Stimulated activated CD4-positive, alpha-beta T cell treated with anti-CD3 and anti-CD28 coated beads, Interleukin-2, amount 100 ng/mL, for 48 hours (primary cell): Measurements from ENCODE around the gene LRRTM4.

Source experiments
- DNase-seq, 2 donors: peaks; one replicate each; pipeline ENCODE4 v3.0.0-alpha.2; 2020

Gene LRRTM4

DNA sequence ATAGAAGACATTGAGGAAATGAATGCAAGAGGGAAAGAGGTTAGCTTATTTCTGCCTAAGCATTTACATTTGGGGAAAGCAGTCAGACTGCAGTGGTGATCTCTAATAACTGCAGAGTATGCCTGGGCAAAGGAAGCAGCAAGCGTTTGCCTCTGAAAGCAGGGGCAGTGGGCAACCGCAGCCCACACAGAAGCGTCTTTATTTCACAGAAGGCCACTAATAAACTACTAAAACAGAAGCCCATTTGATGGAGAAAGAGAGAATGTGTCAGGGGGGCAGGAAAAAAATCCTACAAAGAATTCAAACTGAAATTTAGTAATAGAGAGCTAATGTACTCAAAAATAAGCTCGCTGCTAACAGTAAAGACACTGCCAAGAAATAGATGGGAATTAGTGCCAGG lies 53.1 kb downstream of the LRRTM4 start:
- DNase-seq = no peak

DNA sequence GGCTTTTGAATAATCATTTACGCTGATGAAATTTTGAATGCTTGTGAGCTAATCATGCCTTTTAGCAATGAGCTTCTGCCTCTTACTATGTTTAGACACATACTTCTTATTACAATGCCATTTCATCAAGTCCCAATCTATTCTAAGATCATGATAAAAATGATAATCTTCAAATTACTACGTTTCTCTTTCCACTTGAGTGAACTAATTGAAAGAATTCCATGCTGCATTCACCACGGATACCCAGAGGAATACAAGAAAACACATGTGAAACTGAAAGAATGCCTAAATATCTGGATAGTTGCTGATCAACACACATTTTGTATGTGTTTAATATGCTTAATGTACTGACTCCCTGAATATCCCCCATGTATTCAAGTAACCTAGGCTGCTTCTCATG lies 62.3 kb downstream of the LRRTM4 start:
- no peak for DNase-seq

GRCh38 chr2:77458216-77458615 lies 64.0 kb downstream of the LRRTM4 start:
- DNase-seq = no peak

- DNase-seq = no peak
These were observed 64.5 kb downstream of the LRRTM4 start for GRCh38 chr2:77457665-77458064.

GRCh38 chr2:77443076-77443475 lies 79.1 kb downstream of the LRRTM4 start:
- DNase-seq = no peak

- DNase-seq = no peak
These were observed 87.3 kb downstream of the LRRTM4 start for GRCh38 chr2:77434880-77435279.

- DNase-seq = no peak
These were observed 93.2 kb downstream of the LRRTM4 start for GRCh38 chr2:77428946-77429345.

- DNase-seq = no peak
These were observed 100.2 kb downstream of the LRRTM4 start for GRCh38 chr2:77421971-77422370.

DNA sequence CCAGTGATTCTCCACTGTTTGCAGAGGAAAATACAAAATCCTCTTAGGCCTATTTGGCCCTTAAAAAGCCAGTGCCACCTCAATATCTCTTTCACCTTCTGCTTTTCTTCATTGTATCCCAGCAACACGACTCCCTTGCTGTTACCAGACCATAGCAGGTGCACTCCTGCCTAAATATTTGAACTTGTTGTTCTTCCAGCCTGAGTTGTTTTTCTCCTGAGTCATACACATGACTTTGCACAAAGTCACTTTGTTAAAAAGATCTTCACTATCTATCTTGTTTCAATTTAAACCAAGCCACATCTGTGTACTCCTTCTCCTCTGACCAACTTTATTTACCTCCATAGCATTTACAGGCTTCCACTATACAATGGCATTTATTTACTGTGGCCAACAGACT lies 103.6 kb downstream of the LRRTM4 start:
- no peak for DNase-seq

DNA sequence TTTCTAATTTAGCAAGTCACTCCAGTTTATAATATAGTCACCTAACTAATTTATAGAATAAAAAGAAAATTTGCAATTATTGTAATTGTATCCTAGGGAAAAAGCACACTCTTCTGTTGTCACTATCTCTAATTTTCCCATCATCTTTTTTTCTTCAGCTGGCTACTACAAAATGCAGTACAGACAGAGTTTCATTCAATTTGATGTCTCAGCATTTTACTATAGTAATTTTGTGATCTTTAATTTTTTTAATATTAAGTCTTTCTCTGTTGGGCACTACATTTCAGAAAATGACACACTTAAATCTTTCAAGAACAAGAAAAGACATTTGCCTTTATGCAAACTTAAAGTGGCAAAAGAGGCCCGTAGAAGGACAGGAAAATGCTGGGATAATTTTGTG lies 118.0 kb downstream of the LRRTM4 start:
- DNase-seq = no peak

DNA sequence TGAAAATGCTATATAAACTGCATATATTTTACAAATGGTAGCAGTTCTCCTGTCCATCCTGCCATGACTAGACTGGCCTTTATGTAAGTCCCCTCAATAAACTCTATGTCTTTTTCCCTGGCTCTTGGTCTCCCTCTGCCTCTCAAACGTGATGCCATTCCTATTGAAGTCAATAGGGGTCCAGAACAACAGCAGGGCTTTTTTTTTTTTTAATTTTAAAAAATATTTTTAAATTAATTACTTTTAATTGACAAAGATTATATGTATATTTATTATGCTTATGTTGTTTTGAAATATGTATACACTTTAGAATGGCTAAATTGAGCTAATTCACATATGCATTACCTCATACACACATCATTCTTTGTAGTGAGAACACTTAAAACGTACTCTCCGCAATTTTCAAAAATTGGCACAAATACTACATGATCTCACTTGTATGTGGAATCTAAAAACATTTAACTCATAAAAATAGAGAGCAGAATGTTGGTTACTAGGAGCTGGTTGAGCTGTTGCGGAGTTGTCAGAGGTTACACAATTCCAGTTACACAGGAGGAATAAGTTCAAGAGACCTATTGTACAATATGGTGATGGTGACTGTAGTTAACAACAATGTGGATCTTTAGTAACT lies 123.1 kb downstream of the LRRTM4 start:
- no peak for DNase-seq

- DNase-seq = no peak
These were observed 124.4 kb downstream of the LRRTM4 start for GRCh38 chr2:77397763-77398162.

- no peak for DNase-seq
These were observed 127.2 kb downstream of the LRRTM4 start for GRCh38 chr2:77395011-77395410.

GRCh38 chr2:77391119-77391518 lies 131.1 kb downstream of the LRRTM4 start:
- no peak for DNase-seq

GRCh38 chr2:77387324-77387723 lies 134.9 kb downstream of the LRRTM4 start:
- no peak for DNase-seq

- DNase-seq = no peak
These were observed 149.5 kb downstream of the LRRTM4 start for GRCh38 chr2:77372636-77373035.

DNA sequence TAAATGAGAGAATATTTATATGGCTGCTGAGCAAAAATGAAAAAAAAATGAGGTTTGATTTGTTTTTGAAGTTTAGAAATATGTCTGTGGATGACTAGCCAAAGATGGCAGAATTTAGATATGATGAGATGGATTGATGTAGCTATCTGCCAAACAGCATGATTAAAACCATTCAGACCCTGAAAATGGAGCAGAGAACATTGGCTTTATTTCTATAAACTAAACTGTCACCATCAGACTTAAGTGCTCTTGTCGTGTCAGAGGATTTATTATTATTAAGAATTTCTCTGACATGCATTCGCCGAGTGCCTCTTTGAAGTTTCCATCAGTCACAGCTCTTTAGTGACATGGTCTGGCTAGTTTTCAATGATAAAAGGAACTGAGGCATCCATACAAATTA lies 151.7 kb downstream of the LRRTM4 start:
- DNase-seq = no peak

- DNase-seq = no peak
These were observed 158.9 kb downstream of the LRRTM4 start for GRCh38 chr2:77363277-77363676.

DNA sequence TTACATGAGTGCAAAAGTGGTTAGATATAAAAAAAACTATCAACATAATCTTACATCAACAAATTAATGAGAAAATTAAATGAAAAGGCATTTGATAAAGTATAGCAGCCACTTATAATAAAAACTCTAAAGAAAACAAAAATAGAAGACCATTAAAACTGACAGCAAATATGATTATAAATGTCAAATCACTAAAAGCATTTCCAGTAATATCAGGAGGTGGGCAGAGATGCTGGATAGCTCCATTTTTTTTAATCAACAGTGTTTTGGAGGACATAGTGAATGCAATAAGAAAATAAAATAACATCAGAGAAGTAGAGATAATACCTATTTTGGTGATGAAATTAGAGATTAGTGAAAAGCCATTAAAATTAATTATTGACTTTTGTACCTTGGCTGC lies 173.4 kb downstream of the LRRTM4 start:
- no peak for DNase-seq

- DNase-seq = no peak
These were observed 186.2 kb downstream of the LRRTM4 start for GRCh38 chr2:77336013-77336412.

GRCh38 chr2:77328134-77328931 lies 193.8 kb downstream of the LRRTM4 start:
- DNase-seq = no peak

GRCh38 chr2:77325395-77325794 lies 196.8 kb downstream of the LRRTM4 start:
- no peak for DNase-seq

DNA sequence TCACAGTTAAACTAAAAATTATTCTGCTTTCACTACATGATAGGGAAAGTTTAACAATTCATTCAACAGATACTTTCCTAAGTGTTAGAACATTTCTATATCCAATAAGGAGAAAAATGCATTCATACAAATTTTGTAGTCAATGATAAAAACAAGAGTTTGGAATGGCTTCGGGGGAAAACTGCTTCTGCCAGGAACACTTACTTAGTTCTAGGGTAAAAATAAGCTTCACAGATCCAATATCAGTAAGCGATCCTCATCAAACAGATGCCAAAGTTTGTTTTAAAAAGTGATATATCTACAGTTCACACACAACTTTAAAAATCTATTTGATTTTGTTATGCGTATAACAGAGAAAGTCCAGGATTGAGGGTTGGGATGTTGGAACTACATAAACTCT lies 199.7 kb downstream of the LRRTM4 start:
- DNase-seq = no peak

- DNase-seq = no peak
These were observed 207.5 kb downstream of the LRRTM4 start for GRCh38 chr2:77314721-77315120.

- no peak for DNase-seq
These were observed 211.8 kb downstream of the LRRTM4 start for GRCh38 chr2:77310416-77310815.
